ENCODE data around the gene GART.
"Not testable (repeated sequence)": the region's sequence is repeated elsewhere in the genome, so short reads cannot be mapped to it uniquely, and the experiment has no call there.

GART gene

DNA sequence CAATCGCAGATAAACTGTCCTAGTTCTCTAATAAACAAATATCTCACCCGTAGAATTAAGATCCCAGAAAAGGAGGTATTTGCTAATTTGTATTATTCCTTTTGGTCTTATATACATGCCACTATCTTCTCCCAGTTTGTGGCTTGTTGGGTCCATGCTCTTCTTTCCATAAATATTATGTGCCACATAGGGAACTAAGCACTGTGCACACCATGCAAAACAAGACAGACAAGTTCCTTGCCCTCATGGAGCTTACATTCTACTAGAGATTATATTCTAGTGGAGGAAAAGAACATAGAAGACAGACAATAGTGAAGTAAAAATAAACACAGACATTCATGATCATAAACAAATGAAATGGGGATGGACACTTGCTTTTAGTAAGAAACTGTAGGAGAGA is 4.7 kb downstream of the GART start:
- DNase-seq, result no peak
- in situ Hi-C loops (cut with HindIII; ENCODE audit: low pct_ligation_motif_present, low pct_unique_long_range_greater_than_20kb, low sequenced_read_pairs), result no loop called here

DNA sequence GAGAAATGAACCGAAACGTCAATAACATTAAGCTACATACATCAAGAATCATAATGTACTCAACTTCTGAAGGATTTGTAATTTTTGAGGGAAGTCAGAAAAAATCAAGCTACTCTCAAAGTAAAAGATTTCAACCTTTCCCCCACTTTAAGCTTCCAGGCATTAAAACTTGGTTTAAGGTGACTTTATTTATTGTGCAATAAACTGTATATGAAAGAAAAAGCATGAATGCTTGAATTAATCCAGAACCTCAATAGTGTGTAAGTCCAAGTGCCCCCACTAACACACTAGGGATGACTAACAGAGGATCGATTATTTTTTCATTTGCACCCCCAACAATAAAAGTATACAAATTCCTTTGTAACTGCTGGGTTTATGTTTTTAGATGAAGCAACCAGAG is 10.9 kb downstream of the GART start:
- no peak for DNase-seq
- in situ Hi-C loops (cut with HindIII; ENCODE audit: low pct_ligation_motif_present, low pct_unique_long_range_greater_than_20kb, low sequenced_read_pairs), result no loop called here

DNA sequence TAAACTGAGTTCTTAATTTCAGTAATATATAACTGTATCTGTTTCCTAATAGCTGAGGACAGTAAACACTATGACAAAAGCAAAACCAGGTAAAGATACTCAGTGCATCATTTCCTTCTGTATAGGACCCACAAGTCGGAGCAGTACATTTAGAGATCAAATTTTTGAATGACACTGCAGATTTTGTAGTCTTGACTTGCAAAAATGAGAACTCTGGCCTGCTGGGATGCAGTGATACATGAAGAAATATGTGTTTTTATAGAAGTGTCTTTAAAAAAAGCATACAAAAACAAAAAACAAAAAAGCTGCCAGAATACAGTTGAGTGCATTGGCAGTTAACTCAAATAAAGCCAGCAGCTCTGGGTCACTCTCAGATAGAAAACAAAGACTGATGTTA is 19.0 kb downstream of the GART start:
- DNase-seq, result no peak
- in situ Hi-C loops (cut with HindIII; ENCODE audit: low pct_ligation_motif_present, low pct_unique_long_range_greater_than_20kb, low sequenced_read_pairs), result no loop called here

DNA sequence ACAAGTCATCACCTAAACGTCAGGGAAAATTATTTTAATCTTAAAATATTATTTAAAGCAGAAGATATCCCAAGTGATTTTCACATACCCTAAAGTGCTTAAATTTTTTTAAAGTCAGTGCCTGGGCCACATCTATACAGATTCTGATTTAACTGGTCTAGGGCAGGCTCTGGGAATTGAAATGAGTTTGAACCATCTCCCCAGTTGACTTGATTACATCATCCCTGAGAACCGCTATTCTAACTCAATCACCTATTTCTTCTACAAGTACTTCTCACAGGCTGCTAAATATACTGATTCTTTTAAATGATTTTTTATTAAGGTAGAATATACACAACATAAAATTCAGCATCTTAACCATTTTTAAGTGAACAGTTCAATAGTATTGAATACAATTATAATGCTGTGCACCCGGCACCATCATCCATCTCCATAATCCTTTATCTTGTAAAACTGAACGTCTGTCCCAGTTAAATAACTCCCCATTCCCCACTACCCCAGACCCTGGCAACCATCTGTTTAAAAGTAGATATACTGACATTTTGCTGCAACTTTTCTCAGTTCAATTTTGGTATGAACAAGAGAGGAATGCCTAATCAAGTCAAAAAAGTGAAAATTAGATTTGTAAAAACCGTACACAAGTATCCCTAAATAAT is 19.5 kb downstream of the GART start:
- in situ Hi-C loops (cut with HindIII; ENCODE audit: low pct_ligation_motif_present, low pct_unique_long_range_greater_than_20kb, low sequenced_read_pairs), result no loop called here
- DNase-seq, result no peak

DNA sequence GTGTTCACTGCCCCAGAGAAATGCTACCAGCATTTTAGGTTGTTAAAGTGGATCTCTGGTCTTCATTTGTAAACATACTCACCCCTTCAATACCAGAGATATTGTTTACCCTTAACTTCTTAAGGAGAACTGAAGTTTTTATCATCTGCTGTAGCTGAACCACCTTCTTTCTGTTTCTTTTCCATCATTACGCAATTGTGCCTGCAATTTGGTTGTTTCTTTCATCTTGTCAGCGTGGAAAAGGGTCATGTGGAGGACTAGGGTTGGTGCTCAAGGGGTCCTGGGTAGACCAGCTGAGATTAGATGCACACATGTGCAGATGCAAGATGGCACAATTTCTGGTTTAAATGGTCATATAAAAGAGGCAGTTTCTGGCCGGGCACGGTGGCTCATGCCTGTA is 23.0 kb downstream of the GART start:
- no peak for DNase-seq
- in situ Hi-C loops (cut with HindIII; ENCODE audit: low pct_ligation_motif_present, low pct_unique_long_range_greater_than_20kb, low sequenced_read_pairs), result no loop called here

DNA sequence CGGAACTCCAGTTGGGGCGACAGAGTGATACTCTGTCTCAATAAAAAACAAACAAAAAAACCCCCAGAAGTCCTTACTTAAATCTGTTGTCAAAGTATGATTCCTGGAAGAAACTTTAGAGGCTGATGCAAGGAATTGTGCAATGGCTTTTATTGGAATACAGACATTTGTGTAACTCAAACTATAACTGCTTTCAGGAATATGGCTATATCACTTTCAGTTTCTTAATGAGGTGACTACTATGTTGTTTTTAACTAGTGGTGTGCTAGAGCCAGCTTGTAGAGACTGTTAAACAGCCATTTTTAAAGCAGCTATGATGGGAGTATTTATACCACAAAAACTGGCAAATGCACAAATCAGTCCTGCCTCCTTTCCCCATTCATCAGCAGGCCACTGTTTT is 27.7 kb downstream of the GART start:
- in situ Hi-C loops (cut with HindIII; ENCODE audit: low pct_ligation_motif_present, low pct_unique_long_range_greater_than_20kb, low sequenced_read_pairs), result no loop called here

DNA sequence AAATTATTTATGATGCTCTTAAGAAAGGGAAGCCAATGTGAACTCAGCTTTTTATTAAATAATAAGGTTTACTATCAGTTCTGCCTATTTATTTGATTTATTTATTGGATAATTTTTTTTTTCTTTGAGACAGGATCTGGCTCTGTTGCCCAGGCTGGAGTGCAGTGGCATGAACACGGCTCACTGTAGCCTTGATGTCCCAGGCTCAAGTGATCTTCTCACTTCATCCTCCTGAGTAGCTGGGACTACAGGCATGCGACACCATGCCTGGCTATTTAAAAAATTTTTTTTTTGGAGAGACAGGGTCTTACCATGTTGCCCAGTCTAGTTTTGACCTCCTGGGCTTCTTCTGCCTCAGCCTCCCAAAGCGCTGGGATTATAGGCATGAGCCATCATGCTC is 29.4 kb downstream of the GART start:
- in situ Hi-C loops (cut with HindIII; ENCODE audit: low pct_ligation_motif_present, low pct_unique_long_range_greater_than_20kb, low sequenced_read_pairs), result no loop called here
- no peak for DNase-seq

More for the DNA sequence above, 27.7 kb downstream of the GART start:
- DNase-seq, result no peak

DNA sequence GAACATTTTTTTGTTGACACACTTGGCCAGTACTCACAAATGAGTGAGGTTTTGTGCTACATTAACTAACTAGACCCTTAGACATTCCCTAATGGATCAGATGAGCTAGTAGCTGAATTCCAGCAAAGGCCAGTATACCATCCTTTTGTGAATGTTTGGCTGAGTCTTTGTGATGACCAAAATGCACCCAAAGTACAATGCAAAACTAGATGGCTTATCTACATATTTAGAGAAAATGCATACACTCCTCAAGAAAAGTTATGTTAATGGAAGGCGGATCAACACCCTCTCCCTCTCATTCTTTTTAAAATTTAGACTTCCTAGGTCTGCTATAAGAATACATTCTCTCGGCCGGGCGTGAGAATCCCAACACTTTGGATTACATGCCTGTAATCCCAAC is 30.3 kb downstream of the GART start:
- DNase-seq, result no peak
- in situ Hi-C loops (cut with HindIII; ENCODE audit: low pct_ligation_motif_present, low pct_unique_long_range_greater_than_20kb, low sequenced_read_pairs), result no loop called here

DNA sequence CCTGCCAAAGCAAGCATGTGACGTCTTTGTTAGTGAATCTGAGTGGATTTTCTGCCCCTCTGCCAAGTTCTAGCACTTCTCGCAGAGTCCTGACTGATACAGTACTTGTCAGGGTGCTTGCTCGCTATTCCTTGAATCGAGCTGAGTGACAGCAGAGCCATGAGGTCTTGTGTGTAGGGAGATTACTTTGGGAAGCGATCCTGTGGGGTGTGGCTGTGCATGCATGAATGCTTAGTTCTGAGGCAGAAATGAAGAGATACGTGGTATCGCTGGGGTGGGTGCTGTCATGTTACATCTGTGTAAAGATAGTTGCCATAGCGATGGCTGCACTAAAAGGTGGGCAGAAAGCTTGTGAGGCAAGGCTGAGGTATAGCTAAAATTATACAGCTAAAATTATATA is 31.1 kb downstream of the GART start:
- no peak for DNase-seq
- in situ Hi-C loops (cut with HindIII; ENCODE audit: low pct_ligation_motif_present, low pct_unique_long_range_greater_than_20kb, low sequenced_read_pairs), result no loop called here

DNA sequence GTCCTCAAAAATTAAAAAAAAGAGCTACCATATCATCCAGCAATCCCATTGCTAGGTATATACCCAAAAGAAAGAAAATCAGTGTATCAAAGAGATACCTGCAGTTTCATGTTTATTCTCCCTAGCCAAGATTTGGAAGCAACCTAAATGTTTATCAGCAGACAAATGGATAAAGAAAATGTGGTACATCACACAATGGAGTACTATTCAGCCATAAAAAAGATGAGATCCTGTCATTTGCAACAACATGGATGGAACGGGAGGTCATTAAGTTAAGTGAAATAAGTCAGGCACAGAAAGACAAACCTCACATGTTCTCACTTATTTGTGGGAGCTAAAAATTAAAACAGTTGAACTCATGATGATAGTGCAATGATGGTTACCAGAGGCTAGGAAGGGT is 34.9 kb downstream of the GART start:
- DNase-seq; in situ Hi-C loops (cut with HindIII; ENCODE audit: low pct_ligation_motif_present, low pct_unique_long_range_greater_than_20kb, low sequenced_read_pairs): not testable (repeated sequence)

DNA sequence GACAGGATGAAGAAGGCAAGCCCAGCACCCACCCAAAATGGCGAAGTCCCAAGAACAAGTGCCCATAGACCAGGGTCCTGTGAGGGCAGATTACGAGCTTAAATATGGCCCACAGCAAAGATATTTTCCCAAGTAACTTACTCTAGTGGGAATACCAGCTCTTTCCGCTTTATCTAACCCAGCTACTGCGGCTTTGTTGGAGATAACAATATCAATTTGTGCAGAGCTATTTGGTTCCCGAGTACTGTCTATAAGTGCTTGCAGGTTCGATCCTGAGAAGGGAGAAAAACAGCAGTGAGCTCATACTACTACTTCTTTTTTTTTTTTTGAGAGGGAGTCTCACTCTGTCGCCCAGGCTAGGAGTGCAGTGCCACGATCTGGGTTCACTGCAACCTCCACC is 36.1 kb downstream of the GART start:
- DNase-seq, result no peak
- in situ Hi-C loops (cut with HindIII; ENCODE audit: low pct_ligation_motif_present, low pct_unique_long_range_greater_than_20kb, low sequenced_read_pairs), result no loop called here

DNA sequence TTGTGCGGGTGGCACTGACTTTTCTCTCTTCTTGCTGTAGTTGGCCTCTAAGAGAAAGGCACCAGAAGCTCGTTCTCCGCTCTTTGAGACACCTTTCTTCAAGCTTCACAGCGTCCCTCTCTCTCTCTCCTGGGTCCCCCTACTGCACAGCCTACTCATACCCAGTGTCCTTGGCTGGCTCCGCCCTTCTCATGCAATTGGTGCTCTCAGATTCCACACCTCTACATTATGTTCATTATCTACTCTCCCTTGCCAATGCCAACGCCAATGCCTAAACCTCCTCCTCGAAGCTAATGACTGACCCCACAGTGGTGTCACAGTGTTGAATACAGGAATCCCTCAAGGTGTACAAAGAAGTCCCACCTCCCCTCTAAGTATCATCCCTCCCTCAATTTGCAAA is 45.6 kb downstream of the GART start:
- in situ Hi-C loops (cut with HindIII; ENCODE audit: low pct_ligation_motif_present, low pct_unique_long_range_greater_than_20kb, low sequenced_read_pairs), result no loop called here
- DNase-seq, result no peak

DNA sequence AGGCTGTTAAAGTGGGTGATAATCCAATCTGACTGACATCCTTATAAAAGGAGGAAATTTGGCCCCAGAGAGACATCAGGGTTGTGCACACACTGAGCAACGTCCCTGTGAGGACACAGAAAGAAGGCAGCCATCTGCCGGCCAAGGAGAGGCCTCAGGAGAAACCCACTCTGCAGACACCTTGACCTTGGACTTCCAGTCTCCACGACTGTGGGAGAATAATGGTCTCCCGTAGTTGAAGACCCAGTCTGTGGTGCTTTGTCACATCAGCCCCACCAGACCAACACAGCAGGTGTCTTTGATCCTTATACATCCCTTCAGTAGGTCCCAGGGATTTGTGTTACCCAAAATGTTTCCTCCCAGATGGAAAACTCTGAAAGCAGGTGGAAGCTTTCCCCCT is 46.2 kb downstream of the GART start:
- in situ Hi-C loops (cut with HindIII; ENCODE audit: low pct_ligation_motif_present, low pct_unique_long_range_greater_than_20kb, low sequenced_read_pairs), result no loop called here
- no peak for DNase-seq

DNA sequence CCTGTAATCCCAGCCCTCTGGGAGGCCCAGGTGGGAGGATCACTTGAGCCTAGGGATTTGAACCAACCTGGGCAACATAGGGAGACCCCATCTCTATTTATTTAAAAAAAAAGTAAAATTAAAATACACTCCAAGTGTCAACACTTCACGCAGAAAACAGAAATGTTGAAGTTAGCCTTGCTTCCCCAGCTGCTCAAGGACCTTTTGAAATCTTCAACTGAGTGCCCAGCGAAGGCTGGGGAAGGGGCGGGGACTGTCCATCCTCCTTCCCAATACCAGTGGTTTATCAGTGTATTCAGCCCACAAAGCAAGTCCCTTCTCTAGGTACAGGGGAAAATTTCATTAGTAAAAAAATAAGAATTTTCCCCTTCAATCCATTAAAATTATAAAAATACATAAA is 48.2 kb downstream of the GART start:
- DNase-seq, result no peak

DNA sequence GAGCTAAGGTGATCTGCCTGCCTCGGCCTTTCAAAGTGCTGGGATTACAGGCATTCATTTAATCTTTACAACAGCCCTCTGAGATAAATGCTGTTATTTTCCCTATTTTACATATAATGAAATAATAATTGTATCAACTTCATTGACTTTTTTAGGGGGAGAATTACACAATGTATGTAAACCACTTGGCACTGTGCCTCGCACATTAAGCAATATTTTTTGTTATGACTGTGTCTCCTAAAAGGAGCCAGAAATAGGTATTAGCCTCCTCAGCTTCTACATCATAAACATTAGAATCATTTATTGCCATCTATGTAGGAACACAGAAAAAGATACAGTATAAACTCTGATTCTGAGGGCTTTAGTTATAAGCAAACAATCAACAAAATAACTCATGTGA is 49.3 kb downstream of the GART start:
- in situ Hi-C loops (cut with HindIII; ENCODE audit: low pct_ligation_motif_present, low pct_unique_long_range_greater_than_20kb, low sequenced_read_pairs), result no loop called here
- DNase-seq, result no peak

More for the DNA sequence above, 48.2 kb downstream of the GART start:
- in situ Hi-C loops (cut with HindIII; ENCODE audit: low pct_ligation_motif_present, low pct_unique_long_range_greater_than_20kb, low sequenced_read_pairs), result no loop called here

DNA sequence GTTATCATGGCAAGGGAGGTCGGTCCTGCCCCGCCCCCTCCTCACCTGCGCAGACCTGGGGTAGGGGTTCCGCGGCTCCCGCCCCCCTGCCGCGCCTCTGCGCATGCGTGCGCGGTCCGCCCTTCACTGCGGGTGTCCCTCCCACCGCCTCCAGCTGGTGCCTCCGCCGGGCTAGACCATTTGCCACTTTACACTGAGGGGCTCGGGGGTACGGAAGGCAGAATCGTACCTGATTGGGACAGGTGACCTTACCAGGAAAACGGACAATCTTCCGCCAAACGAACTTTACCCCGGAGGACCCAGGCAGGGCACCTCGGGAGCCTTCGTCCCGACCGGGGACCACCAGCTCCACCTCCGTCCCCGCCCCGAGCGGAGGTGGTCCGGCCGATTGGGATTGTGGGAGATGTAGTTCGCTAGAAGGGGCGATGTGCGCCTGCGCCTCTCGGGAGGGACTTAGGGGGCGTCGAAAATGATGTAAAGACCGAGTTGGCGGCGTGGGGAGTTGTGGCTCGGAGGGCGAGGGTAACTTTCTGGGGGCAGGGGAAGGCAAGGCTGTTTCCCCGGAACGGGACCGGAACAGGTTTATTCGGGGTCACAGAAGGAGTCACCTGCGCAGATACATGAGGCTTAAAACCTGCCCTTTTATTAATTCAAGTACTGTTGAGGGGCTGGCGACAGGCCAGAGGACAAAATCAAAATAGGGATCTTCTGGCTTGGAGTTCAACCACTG is 50.4 kb downstream of the GART start, which contains the start of gene DNAJC28:
Gene DNAJC28, minus strand, starts transcription at position 344 of the 730 bp plus-strand sequence. CDS start 2,323 bp downstream, outside the sequence.
- DNase-seq, result peak; percentile 90
- in situ Hi-C loops (cut with HindIII; ENCODE audit: low pct_ligation_motif_present, low pct_unique_long_range_greater_than_20kb, low sequenced_read_pairs), result no loop called here

DNA sequence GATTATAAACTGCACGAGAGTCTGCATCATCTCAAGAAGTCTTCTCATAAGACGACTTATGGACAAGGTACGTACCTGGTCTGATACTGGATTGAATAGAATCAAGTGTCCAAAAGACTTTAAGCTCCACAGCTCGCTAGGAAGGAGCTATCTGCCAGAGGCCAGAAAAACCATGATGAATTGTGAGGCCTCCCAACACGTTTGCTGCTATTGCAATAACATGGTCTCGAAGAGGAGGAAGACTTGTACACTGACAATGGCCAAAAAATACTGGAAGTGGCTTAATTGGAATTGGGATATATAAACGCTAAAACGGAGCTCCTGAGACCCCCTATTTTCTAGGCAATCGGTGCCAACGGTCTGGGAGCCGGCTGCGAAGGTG is 50.9 kb downstream of the GART start:
- no peak for DNase-seq
- in situ Hi-C loops (cut with HindIII; ENCODE audit: low pct_ligation_motif_present, low pct_unique_long_range_greater_than_20kb, low sequenced_read_pairs), result no loop called here

DNA sequence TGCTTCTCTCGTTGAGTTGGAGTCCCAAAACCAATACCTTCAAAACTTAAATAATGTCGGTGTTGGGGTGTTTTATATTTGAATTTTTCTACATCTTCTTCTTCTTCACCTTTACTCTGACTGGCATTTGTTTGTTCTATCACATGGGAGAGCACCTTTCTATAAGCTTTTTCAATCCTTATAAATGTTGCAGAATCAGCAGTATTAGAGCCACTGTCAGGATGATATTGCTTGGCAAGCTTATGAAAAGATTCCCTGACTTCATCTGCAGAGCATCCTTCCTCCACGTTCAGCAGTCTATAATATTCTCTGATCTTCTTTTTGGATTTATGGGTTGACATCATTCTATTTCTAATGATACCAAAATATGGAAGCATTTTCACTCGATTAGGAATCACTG is 53.0 kb downstream of the GART start:
- in situ Hi-C loops (cut with HindIII; ENCODE audit: low pct_ligation_motif_present, low pct_unique_long_range_greater_than_20kb, low sequenced_read_pairs), result no loop called here
- DNase-seq, result no peak

DNA sequence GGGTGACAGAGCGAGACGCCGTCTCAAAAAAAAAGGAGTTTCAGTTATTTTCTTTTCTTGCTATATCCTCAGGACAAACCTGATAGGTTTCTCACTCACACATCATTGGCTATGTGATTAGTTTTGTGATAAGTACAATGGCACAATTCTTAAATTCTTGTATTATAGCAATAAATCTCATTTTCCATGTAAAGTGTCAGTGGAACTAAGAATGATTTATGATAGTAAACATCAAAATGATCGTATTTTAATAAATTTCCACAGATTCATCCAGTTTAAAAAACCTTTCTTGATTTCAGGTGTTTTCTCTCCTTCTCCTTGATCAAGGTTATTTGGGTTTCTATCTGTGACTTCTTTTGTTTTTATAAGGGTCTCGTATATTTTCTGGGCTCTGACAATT is 53.9 kb downstream of the GART start:
- in situ Hi-C loops (cut with HindIII; ENCODE audit: low pct_ligation_motif_present, low pct_unique_long_range_greater_than_20kb, low sequenced_read_pairs), result no loop called here
- no peak for DNase-seq

DNA sequence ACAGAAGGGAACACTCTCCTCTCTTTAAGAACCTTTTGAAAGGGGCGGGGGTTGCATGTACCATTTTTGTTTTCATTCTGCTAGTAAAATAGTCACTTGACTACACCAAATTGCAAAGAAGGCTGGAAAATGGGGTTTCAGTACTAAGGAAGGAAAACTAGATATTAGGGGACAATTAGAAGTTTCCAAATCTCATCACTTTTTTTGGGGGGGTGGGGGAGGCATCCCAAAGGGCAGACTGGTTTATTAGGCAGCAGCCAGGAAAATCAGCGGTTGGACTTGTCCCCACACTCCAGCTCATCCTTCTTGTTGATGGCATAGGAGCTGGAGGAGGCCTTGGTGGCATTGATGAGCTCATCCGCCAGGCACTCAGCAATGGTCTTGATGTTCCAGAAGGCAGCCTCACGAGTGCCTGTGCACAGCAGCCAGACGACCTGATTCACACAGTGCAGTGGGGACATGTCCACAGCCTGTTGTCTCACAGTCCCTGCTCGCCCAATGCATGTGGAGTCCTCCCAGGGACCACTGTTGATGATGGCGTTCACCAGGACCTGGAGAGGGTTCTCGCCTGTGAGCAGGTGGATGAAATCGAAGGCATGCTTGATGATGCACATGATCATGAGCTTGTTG is 60.5 kb downstream of the GART start:
- DNase-seq, result no peak
- in situ Hi-C loops (cut with HindIII; ENCODE audit: low pct_ligation_motif_present, low pct_unique_long_range_greater_than_20kb, low sequenced_read_pairs), result no loop called here

Measured in ACHN (cell line).